Nephron progenitor cell (in vitro differentiated cells): ENCODE measurements around the gene ZNF862.

ENCODE experiments used
- DNase-seq: peaks from one replicate; pipeline ENCODE4 v3.0.0; 2021
- H3K27ac Mint-ChIP-seq: 2 replicates; pipeline ENCODE4 v1.8.0; 2021; ENCODE audit warnings: mild to moderate bottlenecking, moderate library complexity, mixed read lengths
- H3K27me3 Mint-ChIP-seq: 2 replicates; pipeline ENCODE4 v1.8.0; 2021; ENCODE audit warnings: mild to moderate bottlenecking, low read depth, mixed read lengths; ENCODE audit not compliant: poor library complexity
- H3K36me3 Mint-ChIP-seq: 2 replicates; pipeline ENCODE4 v1.8.0; 2021; ENCODE audit warnings: low read depth, mixed read lengths
- H3K4me1 Mint-ChIP-seq: 2 replicates; pipeline ENCODE4 v1.8.0; 2021; ENCODE audit warnings: mixed read lengths
- H3K4me3 Mint-ChIP-seq: 2 replicates; pipeline ENCODE4 v1.8.0; 2021; ENCODE audit warnings: mild to moderate bottlenecking, moderate library complexity, mixed read lengths
- H3K9me3 Mint-ChIP-seq: 2 replicates; pipeline ENCODE4 v1.8.0; 2021; ENCODE audit warnings: mild to moderate bottlenecking, moderate library complexity, mixed read lengths
- CTCF ChIP-seq: fragments of 200-600 bp; sonication (generic); IDR thresholded peaks from 2 replicates; pipeline ENCODE4 v1.5.0; 2021; ENCODE audit warnings: antibody characterized with exemption

ZNF862 gene

GRCh38 chr7:149803551-149804074 is 34.6 kb upstream of the ZNF862 start:
- peaks cover 20% of the 10 kb centered on the region for H3K4me1 Mint-ChIP-seq
- no peak for DNase-seq
- H3K27ac Mint-ChIP-seq, result no peak overlapping the region
- TF ChIP-seq CTCF, result no peak
- no peaks in the 10 kb centered on the region for H3K9me3 Mint-ChIP-seq
- H3K36me3 Mint-ChIP-seq, result no peaks in the 10 kb centered on the region
- H3K27me3 Mint-ChIP-seq, result peaks cover 32% of the 10 kb centered on the region
- no peak overlapping the region for H3K4me3 Mint-ChIP-seq

- peaks cover 20% of the 10 kb centered on the region for H3K4me1 Mint-ChIP-seq
- H3K4me3 Mint-ChIP-seq, result no peak overlapping the region
- TF ChIP-seq CTCF, result no peak
- no peak for DNase-seq
- no peaks in the 10 kb centered on the region for H3K36me3 Mint-ChIP-seq
- no peaks in the 10 kb centered on the region for H3K9me3 Mint-ChIP-seq
- peaks cover 32% of the 10 kb centered on the region for H3K27me3 Mint-ChIP-seq
- no peak overlapping the region for H3K27ac Mint-ChIP-seq
Measured at GRCh38 chr7:149804106-149804505, 34.1 kb upstream of the ZNF862 start.

- no peak for TF ChIP-seq CTCF
- H3K4me3 Mint-ChIP-seq, result no peak overlapping the region
- no peak for DNase-seq
Measured at GRCh38 chr7:149806726-149807125, 31.4 kb upstream of the ZNF862 start.

GRCh38 chr7:149808311-149808710 is 29.9 kb upstream of the ZNF862 start:
- Mint-ChIP-seq H3K4me3 (no peak overlapping the region), H3K36me3 (no peaks in the 10 kb centered on the region), H3K4me1 (peaks cover 37% of the 10 kb centered on the region), H3K9me3 (no peaks in the 10 kb centered on the region), H3K27ac (no peak overlapping the region), H3K27me3 (peaks cover 23% of the 10 kb centered on the region)
- DNase-seq, result no peak
- TF ChIP-seq CTCF, result no peak

More at GRCh38 chr7:149806726-149807125, 31.4 kb upstream of the ZNF862 start:
- Mint-ChIP-seq H3K4me1 (peaks cover 35% of the 10 kb centered on the region), H3K27me3 (peaks cover 23% of the 10 kb centered on the region), H3K36me3 (no peaks in the 10 kb centered on the region), H3K27ac (no peak overlapping the region), H3K9me3 (no peaks in the 10 kb centered on the region)

GRCh38 chr7:149809215-149809614 is 29.0 kb upstream of the ZNF862 start:
- TF ChIP-seq CTCF, result no peak
- Mint-ChIP-seq H3K4me3 (no peak overlapping the region), H3K36me3 (no peaks in the 10 kb centered on the region), H3K4me1 (peaks cover 46% of the 10 kb centered on the region), H3K9me3 (no peaks in the 10 kb centered on the region), H3K27ac (no peak overlapping the region), H3K27me3 (peaks cover 21% of the 10 kb centered on the region)
- DNase-seq, result no peak

- Mint-ChIP-seq H3K9me3 (no peaks in the 10 kb centered on the region), H3K36me3 (no peaks in the 10 kb centered on the region), H3K27me3 (peaks cover 14% of the 10 kb centered on the region), H3K27ac (no peak overlapping the region), H3K4me1 (peaks cover 48% of the 10 kb centered on the region), H3K4me3 (no peak overlapping the region)
- TF ChIP-seq CTCF, result no peak
- DNase-seq, result no peak
Measured at GRCh38 chr7:149811221-149811620, 27.0 kb upstream of the ZNF862 start.
